ENCODE data around the gene RTL1.

DNA sequence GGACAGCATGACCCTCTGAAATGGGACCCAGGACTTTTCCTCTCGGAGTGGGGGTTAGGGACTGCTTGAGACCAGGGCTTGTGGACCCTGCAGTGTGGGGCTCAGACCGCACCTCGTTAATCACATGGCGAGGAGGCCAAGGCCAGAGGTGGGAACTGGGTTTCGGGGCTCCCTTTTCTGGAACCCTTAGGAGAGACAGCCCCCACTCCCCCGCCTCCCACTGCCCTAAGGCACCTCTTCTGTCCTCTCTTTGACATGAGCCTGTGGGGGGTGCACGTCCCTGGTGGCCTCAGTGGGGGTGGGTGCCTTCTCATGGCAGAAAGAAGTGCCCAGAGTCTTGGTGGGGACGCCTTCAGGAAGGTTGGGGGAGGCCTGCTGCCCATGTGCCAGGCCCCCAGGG lies 24.3 kb downstream of the RTL1 start:
- TF ChIP-seq EP300 (IDR thresholded peaks at IDR 0.05) (no peak), POLR2A (IDR thresholded peaks at IDR 0.05) (no peak)
- TF ChIP-seq, protein P1, sequence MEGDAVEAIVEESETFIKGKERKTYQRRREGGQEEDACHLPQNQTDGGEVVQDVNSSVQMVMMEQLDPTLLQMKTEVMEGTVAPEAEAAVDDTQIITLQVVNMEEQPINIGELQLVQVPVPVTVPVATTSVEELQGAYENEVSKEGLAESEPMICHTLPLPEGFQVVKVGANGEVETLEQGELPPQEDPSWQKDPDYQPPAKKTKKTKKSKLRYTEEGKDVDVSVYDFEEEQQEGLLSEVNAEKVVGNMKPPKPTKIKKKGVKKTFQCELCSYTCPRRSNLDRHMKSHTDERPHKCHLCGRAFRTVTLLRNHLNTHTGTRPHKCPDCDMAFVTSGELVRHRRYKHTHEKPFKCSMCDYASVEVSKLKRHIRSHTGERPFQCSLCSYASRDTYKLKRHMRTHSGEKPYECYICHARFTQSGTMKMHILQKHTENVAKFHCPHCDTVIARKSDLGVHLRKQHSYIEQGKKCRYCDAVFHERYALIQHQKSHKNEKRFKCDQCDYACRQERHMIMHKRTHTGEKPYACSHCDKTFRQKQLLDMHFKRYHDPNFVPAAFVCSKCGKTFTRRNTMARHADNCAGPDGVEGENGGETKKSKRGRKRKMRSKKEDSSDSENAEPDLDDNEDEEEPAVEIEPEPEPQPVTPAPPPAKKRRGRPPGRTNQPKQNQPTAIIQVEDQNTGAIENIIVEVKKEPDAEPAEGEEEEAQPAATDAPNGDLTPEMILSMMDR (IDR thresholded peaks at IDR 0.05) = no peak

Data from stomach (tissue), 4 donors.